Loucy (cell line): ENCODE measurements around the gene RABGGTA.

Source experiments
- H2AFZ ChIP-seq: fragments of 200-600 bp; sonication (generic); 2 replicates; pipeline ENCODE4 v1.6.0; 2016; ENCODE audit warnings: antibody characterized with exemption, mild to moderate bottlenecking, low read length, moderate library complexity
- H3F3A ChIP-seq: fragments of 200-600 bp; 2 replicates; pipeline ENCODE4 v1.6.0; 2016; ENCODE audit warnings: antibody characterized with exemption, low read depth, mild to moderate bottlenecking
- H3K27me3 ChIP-seq: fragments of 200-600 bp; sonication (generic); 2 replicates; pipeline ENCODE4 v1.6.1; 2014; ENCODE audit warnings: low read length, mild to moderate bottlenecking; ENCODE audit not compliant: insufficient read depth, poor library complexity, severe bottlenecking
- H3K36me3 ChIP-seq: fragments of 200-600 bp; sonication (generic); 2 replicates; pipeline ENCODE4 v1.6.1; 2016; ENCODE audit warnings: low read length; ENCODE audit not compliant: insufficient read depth
- H3K4me1 ChIP-seq: fragments of 200-600 bp; sonication (generic); 2 replicates; pipeline ENCODE4 v1.5.1; 2014; ENCODE audit warnings: low read length, mild to moderate bottlenecking; ENCODE audit not compliant: insufficient read depth, poor library complexity, severe bottlenecking
- H3K4me2 ChIP-seq: fragments of 200-600 bp; sonication (generic); 2 replicates; pipeline ENCODE4 v1.6.0; 2014; ENCODE audit warnings: antibody characterized with exemption, low read length, low read depth, mild to moderate bottlenecking; ENCODE audit not compliant: poor library complexity, severe bottlenecking
- H3K4me3 ChIP-seq: fragments of 200-600 bp; sonication (generic); 2 replicates; pipeline ENCODE4 v1.5.1; 2014; ENCODE audit warnings: low read length, mild to moderate bottlenecking, mixed read lengths; ENCODE audit not compliant: poor library complexity, severe bottlenecking
- H3K79me2 ChIP-seq: fragments of 200-600 bp; sonication (generic); 2 replicates; pipeline ENCODE4 v1.6.1; 2014; ENCODE audit warnings: low read length; ENCODE audit not compliant: insufficient read depth
- H3K9ac ChIP-seq: fragments of 200-600 bp; sonication (generic); 2 replicates; pipeline ENCODE4 v1.6.0; 2014; ENCODE audit warnings: mild to moderate bottlenecking, low read depth, low read length, moderate library complexity; ENCODE audit not compliant: poor library complexity, severe bottlenecking
- H3K9me2 ChIP-seq: fragments of 200-600 bp; sonication (generic); replicated peaks from 2 replicates; pipeline ENCODE4 v1.6.1; 2016; ENCODE audit warnings: low read depth, low read length, mixed read lengths
- H3K9me3 ChIP-seq: fragments of 200-600 bp; sonication (generic); 2 replicates; pipeline ENCODE4 v1.6.1; 2014; ENCODE audit warnings: mild to moderate bottlenecking, antibody characterized with exemption, low read length, low read depth; ENCODE audit not compliant: insufficient read depth
- H4K20me1 ChIP-seq: fragments of 200-600 bp; sonication (generic); 2 replicates; pipeline ENCODE4 v1.6.0; 2014; ENCODE audit warnings: antibody characterized with exemption, low read length, mild to moderate bottlenecking; ENCODE audit not compliant: insufficient read depth, poor library complexity, severe bottlenecking
- CTCF ChIP-seq: fragments of 200-600 bp; sonication (generic); conservative IDR thresholded peaks from 2 replicates; pipeline ENCODE4 v1.5.1; 2014; ENCODE audit warnings: mild to moderate bottlenecking, antibody characterized with exemption, low read length
- EZH2phosphoT487 ChIP-seq: fragments of 200-600 bp; IDR thresholded peaks from 2 replicates; pipeline ENCODE4 v1.6.1; 2018; ENCODE audit warnings: antibody characterized with exemption, mild to moderate bottlenecking, moderate library complexity, borderline replicate concordance

The RABGGTA gene

GRCh38 chr14:24290746-24291145 lies 19.3 kb upstream of the RABGGTA start:
- no peak overlapping the region for H3K4me3 ChIP-seq
- H3K9ac ChIP-seq, result no peak overlapping the region
- no peaks in the 10 kb centered on the region for H4K20me1 ChIP-seq
- H3K27me3 ChIP-seq, result no peaks in the 10 kb centered on the region
- H3K9me3 ChIP-seq, result no peaks in the 10 kb centered on the region
- no peaks in the 10 kb centered on the region for H3K9me2 ChIP-seq
- no peaks in the 10 kb centered on the region for H3F3A ChIP-seq
- no peaks in the 10 kb centered on the region for H3K79me2 ChIP-seq
- TF ChIP-seq EZH2phosphoT487, result no peak
- TF ChIP-seq CTCF, result no peak
- H3K4me1 ChIP-seq, result no peaks in the 10 kb centered on the region
- H2AFZ ChIP-seq, result no peak overlapping the region
- no peak overlapping the region for H3K4me2 ChIP-seq
- peaks cover 4% of the 10 kb centered on the region; the same call in 1 of the 2 replicates for H3K36me3 ChIP-seq

- TF ChIP-seq EZH2phosphoT487 (no peak), CTCF (no peak)
- Histone ChIP-seq H3K27me3 (no peaks in the 10 kb centered on the region), H3F3A (no peaks in the 10 kb centered on the region), H2AFZ (no peak overlapping the region), H3K9me2 (no peaks in the 10 kb centered on the region), H3K4me3 (no peak overlapping the region), H3K36me3 (peaks cover 4% of the 10 kb centered on the region; the same call in 1 of the 2 replicates), H3K4me1 (no peaks in the 10 kb centered on the region), H3K9ac (no peak overlapping the region), H4K20me1 (no peaks in the 10 kb centered on the region), H3K4me2 (no peak overlapping the region), H3K9me3 (no peaks in the 10 kb centered on the region), H3K79me2 (no peaks in the 10 kb centered on the region)
Observed at GRCh38 chr14:24289649-24290280, 18.4 kb upstream of the RABGGTA start.

GRCh38 chr14:24286996-24287395 lies 15.6 kb upstream of the RABGGTA start:
- H3K79me2 ChIP-seq, result no peaks in the 10 kb centered on the region
- H3F3A ChIP-seq, result no peaks in the 10 kb centered on the region
- H3K27me3 ChIP-seq, result no peaks in the 10 kb centered on the region
- H3K4me2 ChIP-seq, result no peak overlapping the region
- H3K4me1 ChIP-seq, result no peaks in the 10 kb centered on the region
- no peak overlapping the region for H3K4me3 ChIP-seq
- peaks cover 4% of the 10 kb centered on the region; the same call in 1 of the 2 replicates for H3K36me3 ChIP-seq
- no peak for TF ChIP-seq EZH2phosphoT487
- TF ChIP-seq CTCF, result no peak
- no peak overlapping the region for H3K9ac ChIP-seq
- no peaks in the 10 kb centered on the region for H3K9me3 ChIP-seq
- H2AFZ ChIP-seq, result no peak overlapping the region
- no peaks in the 10 kb centered on the region for H4K20me1 ChIP-seq
- no peaks in the 10 kb centered on the region for H3K9me2 ChIP-seq
